ENCODE data around the gene RALY.

The RALY gene

DNA sequence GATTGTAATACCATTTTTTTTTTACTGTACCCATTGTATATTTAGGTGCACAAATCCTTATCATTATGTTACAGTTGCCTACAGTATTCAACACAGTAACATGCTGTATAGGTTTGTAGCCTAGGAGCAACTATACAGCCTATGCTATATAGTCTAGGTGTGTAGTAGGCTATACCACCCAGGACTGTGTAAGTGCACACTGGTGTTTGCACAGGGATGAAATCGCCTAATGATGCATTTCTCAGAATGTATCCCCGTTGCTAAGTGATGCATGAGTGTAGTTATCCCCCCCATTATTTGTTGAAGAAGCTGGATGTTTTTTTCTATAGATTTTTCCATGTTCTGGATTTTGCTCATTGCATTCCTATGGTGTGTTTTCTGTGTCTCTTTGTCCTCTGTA is 12.9 kb downstream of the RALY start:
- FAIRE-seq (no peak), DNase-seq (ENCODE audit: insufficient read length, low spot score) (no peak)
- TF ChIP-seq, protein P1, sequence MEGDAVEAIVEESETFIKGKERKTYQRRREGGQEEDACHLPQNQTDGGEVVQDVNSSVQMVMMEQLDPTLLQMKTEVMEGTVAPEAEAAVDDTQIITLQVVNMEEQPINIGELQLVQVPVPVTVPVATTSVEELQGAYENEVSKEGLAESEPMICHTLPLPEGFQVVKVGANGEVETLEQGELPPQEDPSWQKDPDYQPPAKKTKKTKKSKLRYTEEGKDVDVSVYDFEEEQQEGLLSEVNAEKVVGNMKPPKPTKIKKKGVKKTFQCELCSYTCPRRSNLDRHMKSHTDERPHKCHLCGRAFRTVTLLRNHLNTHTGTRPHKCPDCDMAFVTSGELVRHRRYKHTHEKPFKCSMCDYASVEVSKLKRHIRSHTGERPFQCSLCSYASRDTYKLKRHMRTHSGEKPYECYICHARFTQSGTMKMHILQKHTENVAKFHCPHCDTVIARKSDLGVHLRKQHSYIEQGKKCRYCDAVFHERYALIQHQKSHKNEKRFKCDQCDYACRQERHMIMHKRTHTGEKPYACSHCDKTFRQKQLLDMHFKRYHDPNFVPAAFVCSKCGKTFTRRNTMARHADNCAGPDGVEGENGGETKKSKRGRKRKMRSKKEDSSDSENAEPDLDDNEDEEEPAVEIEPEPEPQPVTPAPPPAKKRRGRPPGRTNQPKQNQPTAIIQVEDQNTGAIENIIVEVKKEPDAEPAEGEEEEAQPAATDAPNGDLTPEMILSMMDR (IDR thresholded peaks at IDR 0.05; ENCODE audit: insufficient read depth, missing control alignments), result no peak

DNA sequence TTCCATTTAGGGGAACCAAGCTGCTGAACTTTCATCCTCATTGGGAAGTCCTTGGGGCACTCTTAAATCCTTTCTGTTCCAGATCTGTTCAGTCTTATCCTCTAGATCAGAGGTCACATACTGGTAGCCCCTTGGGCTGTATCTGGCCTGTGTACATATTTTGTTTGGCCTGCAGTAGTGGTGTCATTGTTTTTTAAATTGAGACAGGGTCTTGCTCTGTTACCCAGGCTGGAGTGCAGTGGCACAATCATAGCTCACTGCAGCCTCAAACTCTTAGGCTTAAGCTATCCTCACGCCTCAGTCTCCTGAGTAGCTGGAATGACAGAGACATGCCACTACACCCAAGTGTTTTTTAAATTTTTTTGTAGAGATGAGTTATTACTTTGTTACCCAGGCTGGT is 14.8 kb downstream of the RALY start:
- TF ChIP-seq, protein P1 (IDR thresholded peaks at IDR 0.05; ENCODE audit: insufficient read depth, missing control alignments), result no peak
- DNase-seq (ENCODE audit: insufficient read length, low spot score) (no peak), FAIRE-seq (no peak)

DNA sequence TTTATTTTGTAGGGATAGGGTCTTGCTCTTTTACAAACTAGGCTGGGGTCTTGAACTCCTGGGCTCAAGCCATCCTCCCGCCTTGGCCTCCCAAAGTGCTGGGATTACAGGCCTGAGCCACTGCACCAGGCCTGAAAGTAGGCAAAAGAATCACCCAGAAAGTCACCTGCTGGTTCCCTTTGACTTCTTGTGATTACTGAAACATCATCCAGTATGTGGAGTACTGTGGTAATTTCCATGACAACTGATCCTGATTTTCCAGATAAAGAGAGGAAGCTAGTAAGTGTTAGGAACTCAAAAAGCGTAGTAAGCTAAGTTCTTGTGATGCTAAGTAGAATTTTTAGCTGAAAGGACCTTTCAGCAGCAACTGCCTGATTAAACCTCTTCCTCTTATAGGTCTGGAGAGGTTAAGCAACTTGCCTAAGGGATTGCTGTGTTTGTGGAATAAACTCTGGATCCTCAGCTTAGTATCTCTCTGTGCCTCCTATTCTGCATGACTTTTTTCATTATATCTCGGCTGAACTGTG is 16.8 kb downstream of the RALY start:
- no peak for FAIRE-seq
- TF ChIP-seq, protein P1 (IDR thresholded peaks at IDR 0.05; ENCODE audit: insufficient read depth, missing control alignments), result no peak
- DNase-seq (ENCODE audit: insufficient read length, low spot score), result no peak

DNA sequence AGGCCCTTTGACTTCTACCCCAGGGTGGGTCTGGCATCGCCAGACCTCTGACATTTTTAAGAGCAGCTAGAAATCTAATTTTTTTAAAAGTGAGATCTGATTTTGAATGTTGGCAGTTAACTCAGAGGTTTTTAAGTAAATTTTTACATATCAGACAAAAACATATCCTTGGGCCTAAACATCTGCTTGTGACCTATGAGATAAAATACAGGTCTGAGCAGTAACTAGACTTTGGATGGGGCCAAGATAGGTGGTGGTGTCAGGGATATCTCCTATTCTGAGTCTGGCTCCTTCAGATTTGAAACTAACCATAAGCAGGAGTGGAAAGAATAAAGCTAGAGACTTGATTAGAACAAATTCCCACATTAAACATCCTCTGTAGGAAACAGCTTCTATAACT is 17.6 kb downstream of the RALY start:
- DNase-seq (ENCODE audit: insufficient read length, low spot score), result no peak
- TF ChIP-seq, protein P1 (IDR thresholded peaks at IDR 0.05; ENCODE audit: insufficient read depth, missing control alignments), result no peak
- FAIRE-seq, result no peak

DNA sequence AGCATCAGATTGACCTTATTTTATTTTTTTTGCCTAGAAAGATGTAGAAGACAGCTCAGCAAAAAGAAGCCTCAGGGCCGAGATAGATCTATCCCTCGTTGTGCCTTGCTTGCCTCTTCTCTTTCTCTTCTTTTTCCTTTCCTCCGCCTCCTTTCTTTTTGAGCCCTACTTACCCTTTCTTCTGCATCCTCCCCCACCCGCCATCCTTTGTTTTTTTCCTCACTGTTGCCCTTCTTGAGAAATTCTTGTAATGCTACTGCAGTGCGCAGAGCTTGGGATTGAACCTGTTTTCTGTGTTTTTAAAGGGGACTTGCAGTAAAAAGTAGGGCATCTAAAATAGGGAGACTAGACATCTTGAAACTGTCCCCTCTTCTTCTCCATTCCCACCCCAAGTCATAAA is 18.6 kb downstream of the RALY start:
- no peak for DNase-seq (ENCODE audit: insufficient read length, low spot score)
- TF ChIP-seq, protein P1 (IDR thresholded peaks at IDR 0.05; ENCODE audit: insufficient read depth, missing control alignments), result no peak
- FAIRE-seq, result no peak

DNA sequence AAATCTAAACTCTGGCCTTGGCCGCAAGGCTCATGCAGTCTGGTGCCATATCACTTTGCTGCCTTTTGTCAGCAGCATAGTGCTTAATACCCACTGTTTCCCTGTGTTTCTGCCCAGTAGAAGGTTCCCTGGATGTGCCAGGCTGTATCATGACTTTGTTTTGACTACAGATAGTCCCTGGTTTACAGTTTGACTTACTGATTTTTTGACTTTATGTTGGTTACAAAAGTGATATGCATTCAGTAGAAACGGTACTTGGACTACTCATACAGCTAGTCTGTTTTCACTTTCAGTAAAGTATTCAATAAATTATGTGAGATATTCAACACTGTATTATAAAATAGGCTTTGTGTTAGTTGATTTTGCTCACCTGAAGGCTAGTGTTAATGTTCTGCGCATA is 19.0 kb downstream of the RALY start:
- FAIRE-seq, result no peak

DNA sequence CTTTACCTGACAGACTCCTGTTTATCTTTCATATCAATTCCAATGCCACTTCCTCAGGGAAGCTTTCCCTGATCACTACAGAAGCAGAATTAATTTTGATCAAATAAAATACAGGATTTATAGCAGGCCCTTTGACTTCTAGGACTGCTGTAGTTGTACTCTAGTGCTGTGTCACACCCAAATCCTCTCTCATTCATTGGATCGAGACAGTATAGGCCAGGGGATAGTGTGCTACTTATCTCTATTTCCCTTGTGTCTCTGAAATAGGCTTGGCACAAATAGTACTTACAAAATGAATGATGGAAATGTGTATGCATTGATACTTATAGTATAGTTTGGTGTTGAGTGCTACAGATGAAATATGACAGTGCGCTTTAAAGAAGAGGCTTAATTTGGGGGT is 19.8 kb downstream of the RALY start:
- FAIRE-seq (no peak), DNase-seq (ENCODE audit: insufficient read length, low spot score) (no peak)
- TF ChIP-seq, protein P1 (IDR thresholded peaks at IDR 0.05; ENCODE audit: insufficient read depth, missing control alignments), result no peak

More for the DNA sequence above, 19.0 kb downstream of the RALY start:
- TF ChIP-seq, protein P1 (IDR thresholded peaks at IDR 0.05; ENCODE audit: insufficient read depth, missing control alignments), result no peak
- no peak for DNase-seq (ENCODE audit: insufficient read length, low spot score)

Data from D721Med (cell line).